Liver (tissue), 9 donors: ENCODE data around the gene MPP3. TPM values are rescaled to one million over a fixed set of nuclear protein-coding genes. Genes with fewer than 3 reads are reported as not detected.

Source experiments
- DNase-seq: peaks from one replicate; pipeline ENCODE4 v3.0.0-alpha.2; 2017; ENCODE audit warnings: low spot score
- H3K27ac ChIP-seq, 2 donors: one replicate each; pipeline ENCODE4 v1.7.0; 2013; ENCODE audit warnings: inconsistent platforms in 2 of 2, low read length in 2 of 2, control low read depth in 1 of 2, low read depth in 1 of 2, mild to moderate bottlenecking in 1 of 2
- H3K27me3 ChIP-seq, 4 donors: one replicate each; pipeline versions ENCODE4 v1.6.1 to v1.7.0; 2013; ENCODE audit warnings: low read length in 3 of 4, inconsistent platforms in 1 of 4, mild to moderate bottlenecking in 1 of 4, moderate library complexity in 1 of 4; ENCODE audit not compliant: control insufficient read depth in 4 of 4, insufficient read depth in 4 of 4
- H3K36me3 ChIP-seq, 4 donors: one replicate each; pipeline versions ENCODE4 v1.6.1 to v1.7.0; 2013; ENCODE audit warnings: low read length in 3 of 4, mild to moderate bottlenecking in 3 of 4, low read depth in 1 of 4, moderate library complexity in 1 of 4; ENCODE audit not compliant: control insufficient read depth in 4 of 4, insufficient read depth in 3 of 4
- H3K4me1 ChIP-seq, 4 donors: one replicate each; pipeline versions ENCODE4 v1.6.1 to v1.7.0; 2013; ENCODE audit warnings: low read length in 3 of 4, mild to moderate bottlenecking in 3 of 4, moderate library complexity in 1 of 4; ENCODE audit not compliant: control insufficient read depth in 4 of 4, insufficient read depth in 4 of 4
- H3K4me3 ChIP-seq, 3 donors: one replicate each; pipeline versions ENCODE4 v1.6.1 to v1.7.0; 2013; ENCODE audit warnings: low read length in 3 of 3, control low read depth in 1 of 3, low read depth in 1 of 3, mild to moderate bottlenecking in 1 of 3
- H3K9ac ChIP-seq, 2 donors: one replicate each; pipeline ENCODE4 v1.7.0; 2013; ENCODE audit warnings: low read length in 2 of 2, mild to moderate bottlenecking in 2 of 2, moderate library complexity in 2 of 2, control low read depth in 1 of 2, low read depth in 1 of 2
- H3K9me3 ChIP-seq, 4 donors: one replicate each; pipeline versions ENCODE4 v1.6.1 to v1.7.0; 2013; ENCODE audit warnings: low read length in 3 of 4; ENCODE audit not compliant: control insufficient read depth in 4 of 4
- ATF3 ChIP-seq: IDR thresholded peaks from 2 replicates; pipeline ENCODE4 v1.6.1; 2016; ENCODE audit warnings: antibody characterized with exemption
- CTCF ChIP-seq: fragments of 150-350 bp; IDR thresholded peaks from 2 replicates; pipeline ENCODE4 v1.5.1; 2017; ENCODE audit warnings: improper control_type of control experiment, low read depth, low read length; ENCODE audit not compliant: missing input control
- EGR1 ChIP-seq, 2 donors: IDR thresholded peaks; 2 replicates each; pipeline ENCODE4 v1.6.1; 2016 to 2018; ENCODE audit warnings: antibody characterized with exemption in 2 of 2, low read depth in 2 of 2
- FOXA1 ChIP-seq: IDR thresholded peaks from 2 replicates; pipeline ENCODE4 v1.6.1; 2016; ENCODE audit warnings: antibody characterized with exemption
- FOXA2 ChIP-seq: IDR thresholded peaks from 2 replicates; pipeline ENCODE4 v1.6.1; 2016; ENCODE audit warnings: antibody characterized with exemption
- HNF4A ChIP-seq, 2 donors: conservative IDR thresholded peaks; 2 replicates each; pipeline ENCODE4 v1.6.1; 2016; ENCODE audit warnings: antibody characterized with exemption in 2 of 2, mild to moderate bottlenecking in 2 of 2
- MAX ChIP-seq: IDR thresholded peaks from 2 replicates; pipeline ENCODE4 v1.6.1; 2016; ENCODE audit warnings: antibody characterized with exemption
- NR2F2 ChIP-seq: IDR thresholded peaks from 2 replicates; pipeline ENCODE4 v1.6.1; 2016; ENCODE audit warnings: antibody characterized with exemption
- RAD21 ChIP-seq, 2 donors: IDR thresholded peaks; 2 replicates each; pipeline ENCODE4 v1.6.1; 2016; ENCODE audit warnings: antibody characterized with exemption in 2 of 2, mild to moderate bottlenecking in 2 of 2
- REST ChIP-seq: IDR thresholded peaks from 2 replicates; pipeline ENCODE4 v1.6.1; 2016; ENCODE audit warnings: antibody characterized with exemption, mild to moderate bottlenecking
- RXRA ChIP-seq, 2 donors: IDR thresholded peaks; 2 replicates each; pipeline ENCODE4 v1.6.1; 2017 to 2018; ENCODE audit warnings: antibody characterized with exemption in 2 of 2, mild to moderate bottlenecking in 1 of 2
- SP1 ChIP-seq: IDR thresholded peaks from 2 replicates; pipeline ENCODE4 v1.6.1; 2018; ENCODE audit warnings: antibody characterized with exemption, mild to moderate bottlenecking
- TAF1 ChIP-seq: conservative IDR thresholded peaks from 2 replicates; pipeline ENCODE4 v1.6.1; 2016; ENCODE audit warnings: antibody characterized with exemption, mild to moderate bottlenecking
- YY1 ChIP-seq: IDR thresholded peaks from 2 replicates; pipeline ENCODE4 v1.6.1; 2016; ENCODE audit warnings: antibody characterized with exemption, mild to moderate bottlenecking
- ZBTB33 ChIP-seq: IDR thresholded peaks from 2 replicates; pipeline ENCODE4 v1.6.1; 2016; ENCODE audit warnings: antibody characterized with exemption
- WGBS: extraction: QIAGEN DNeasy Blood & Tissue Kit; methylation state at CpG from one replicate; pipeline ENCODE4 v1.1.7; 2013; 5-methylcytosine and 5-hydroxymethylcytosine counted together
- polyA plus RNA-seq, 2 donors: library from polyadenylated mRNA; stranded (reverse) in 1 of 2; unstranded in 1 of 2; fragments of 200-250 nt in 1 of 2; fragments of >200 nt in 1 of 2; fragmentation: Nextera tagmentation in 1 of 2; extraction: Ambion mirVana in 1 of 2; gene quantifications; one replicate each; pipeline versions ENCODE4 v1.2.1 to v1.2.3, GENCODE V29; 2013 to 2015
- total RNA-seq, 2 donors: library from RNA; depleted of rRNA; stranded (reverse); fragments of >200 nt; gene quantifications; one replicate each; pipeline ENCODE4 v1.2.3, GENCODE V29; 2014
- donor health status: healthy.
- donor health status: healthy.
- donor health status: healthy.
- donor health status: healthy.
- donor health status: healthy.

Gene MPP3
- total and polyA plus RNA-seq, 4 donors, result 0.23 to 1.3 (median 0.72) TPM

GRCh38 chr17:43878260-43879175 is 45.6 kb upstream of the MPP3 start:
- DNase-seq, result peak; percentile 80
- Histone ChIP-seq H3K4me1 (no peaks in the 10 kb centered on the region), H3K27me3 (no peaks in the 10 kb centered on the region), H3K4me3 (no peak overlapping the region), H3K36me3 (no peaks in the 10 kb centered on the region), H3K27ac (no peak overlapping the region), H3K9me3 (no peaks in the 10 kb centered on the region), H3K9ac (no peak overlapping the region)
- peak; percentile 73 to 80 for TF ChIP-seq RAD21 (IDR thresholded peaks at IDR 0.05)
- no peak for TF ChIP-seq ZBTB33
- TF ChIP-seq CTCF, result peak; percentile 91
- 16% methylated on average over 13 of the region's 13 CpGs for WGBS

- Histone ChIP-seq H3K9me3 (no peaks in the 10 kb centered on the region), H3K27me3 (no peaks in the 10 kb centered on the region), H3K9ac (no peak overlapping the region), H3K36me3 (no peaks in the 10 kb centered on the region), H3K4me1 (no peaks in the 10 kb centered on the region), H3K4me3 (no peak overlapping the region), H3K27ac (no peak overlapping the region)
- TF ChIP-seq ATF3 (no peak), REST (no peak), FOXA2 (no peak), NR2F2 (no peak), EGR1 (IDR thresholded peaks at IDR 0.05; ENCODE audit: low read depth in 2 of 2) (no peak), SP1 (no peak), MAX (no peak), RXRA (IDR thresholded peaks at IDR 0.05) (no peak), TAF1 (no peak), FOXA1 (no peak), YY1 (no peak), HNF4A (conservative IDR thresholded peaks at IDR 0.05) (no peak)
- 88% methylated on average over 10 of the region's 10 CpGs for WGBS
- DNase-seq, result no peak
Measured at GRCh38 chr17:43877451-43878155, 44.7 kb upstream of the MPP3 start.
